Heart left ventricle (tissue), 16 donors: ENCODE measurements around the gene KSR2. TPM values are rescaled to one million over a fixed set of nuclear protein-coding genes. Genes with fewer than 3 reads are reported as not detected.
A peak's percentile ranks its signal among the peaks of the same experiment; 100 is the strongest.

Experiments
- ATAC-seq, 4 donors: fragments of 200-7000 bp; cut with Tn5 transposase; one replicate each; pipeline ENCODE4 v1.9.1; 2020 to 2022; ENCODE audit warnings: moderate library complexity in 4 of 4, mild to moderate bottlenecking in 3 of 4, moderate number of reproducible peaks in 1 of 4
- DNase-seq, 5 donors: peaks; one replicate each; pipeline ENCODE4 v3.0.0-alpha.2; 2020
- H3K27ac ChIP-seq, 12 donors: fragments of 200-600 bp; sonication (generic) in 4 of 12; one replicate each; pipeline versions ENCODE4 v1.5.0 to v1.8.0; 2016 to 2022; ENCODE audit warnings: mild to moderate bottlenecking in 2 of 12
- H3K27me3 ChIP-seq, 9 donors: fragments of 200-600 bp; sonication (generic) in 2 of 9; one replicate each; pipeline versions ENCODE4 v1.5.1 to v1.8.0; 2016 to 2022; ENCODE audit warnings: mild to moderate bottlenecking in 3 of 9
- H3K36me3 ChIP-seq, 9 donors: fragments of 200-600 bp; sonication (generic) in 2 of 9; one replicate each; pipeline versions ENCODE4 v1.5.0 to v1.8.0; 2018 to 2022; ENCODE audit warnings: mild to moderate bottlenecking in 2 of 9
- H3K4me1 ChIP-seq, 12 donors: fragments of 200-600 bp; sonication (generic) in 4 of 12; one replicate each; pipeline versions ENCODE4 v1.5.0 to v1.8.0; 2016 to 2022; ENCODE audit warnings: mild to moderate bottlenecking in 3 of 12
- H3K4me3 ChIP-seq, 12 donors: fragments of 200-600 bp; sonication (generic) in 4 of 12; one replicate each; pipeline versions ENCODE4 v1.5.0 to v1.8.0; 2017 to 2022; ENCODE audit warnings: mild to moderate bottlenecking in 9 of 12, moderate library complexity in 4 of 12
- H3K9me3 ChIP-seq, 12 donors: fragments of 200-600 bp; sonication (generic) in 4 of 12; one replicate each; pipeline versions ENCODE4 v1.5.0 to v1.8.0; 2016 to 2022; ENCODE audit warnings: mild to moderate bottlenecking in 1 of 12
- CTCF ChIP-seq, 12 donors: fragments of 200-600 bp; sonication (generic) in 4 of 12; IDR thresholded peaks; one replicate each; pipeline versions ENCODE4 v1.5.0 to v1.8.0; 2018 to 2022; ENCODE audit warnings: antibody characterized with exemption in 12 of 12, mild to moderate bottlenecking in 5 of 12
- POLR2A ChIP-seq, 2 donors: fragments of 450-650 bp; IDR thresholded peaks; one replicate each; pipeline ENCODE4 v1.6.1; 2017; ENCODE audit warnings: antibody characterized with exemption in 2 of 2, mild to moderate bottlenecking in 2 of 2, moderate library complexity in 2 of 2
- WGBS, 4 donors: extraction: QIAGEN DNeasy Blood & Tissue Kit in 2 of 4; methylation state at CpG; one replicate each; pipeline versions ENCODE4 v1.1.5 to v1.1.7; 2013 to 2018; 5-methylcytosine and 5-hydroxymethylcytosine counted together
- intact Hi-C, 10 donors: fragments of 100-400 bp; cut with DNase I; formaldehyde crosslinking; loops; one replicate each; pipeline versions ENCODE4 v1.11.1 to v1.14.2; 2022
- polyA plus RNA-seq, 2 donors: library from polyadenylated mRNA; stranded (reverse); fragments of 200-250 nt; gene quantifications; one replicate each; pipeline ENCODE4 v1.2.3, GENCODE V29; 2013
- total RNA-seq, 9 donors: library from RNA; depleted of rRNA in 2 of 9; stranded (reverse); fragments of >200 nt in 2 of 9; fragmentation: NEBNext Ultra II Directional in 3 of 9; extraction: Animal tissue kit (Norgen Biotek cat#: 25700) in 3 of 9; gene quantifications; one replicate each; pipeline versions ENCODE4 v1.1.0 to v1.2.4, GENCODE V29; 2016 to 2023
- donor health status: ischemic (EF 13 %, LVEDD 7.1; RV severe dilation, severe dysfunction).
- donor health status: healthy with polysubstance abuse.
- donor health status: DM: no; HTN: yes; CAD: no.
- donor health status: DM: no; HTN: no; CAD: no.
- donor health status: ischemic (EF 25% LVEDD 6.9; RV normal size, moderate dysfunction).
- donor health status: ischemic (EF 25% LVEDD 5.7; RV mildly dilated, moderate dysfunction).
- donor health status: healthy.
- donor health status: DM: yes; HTN: yes; CAD: no.
- donor health status: ischemic (EF 35%, LVEDD 5.7; RV mildly dilated, moderate dysfunction).
- donor health status: nonischemic (EF 11% LVEDD 7.7; RV severe dilation, severe dysfunction).
- donor health status: DM: yes; HTN: yes; CAD: no.
- donor health status: PGD.
- donor health status: ischemic (EF 29% LVEDD 5.4; RV normal size, mild dysfunction).
- donor health status: nonischemic (EF 23%, LVEDD 6.1; RV moderate dilation, normal function).

The KSR2 gene
- total and polyA plus RNA-seq, 11 donors, result under 0.01 to 0.02 (median 0.02) TPM; not detected in 8

GRCh38 chr12:117583092-117583491 lies 385.7 kb downstream of the KSR2 start:
- TF ChIP-seq POLR2A (IDR thresholded peaks at IDR 0.05), result no peak
- TF ChIP-seq CTCF (IDR thresholded peaks at IDR 0.05), result no peak
- Histone ChIP-seq H3K4me3 (no peak overlapping the region), H3K4me1 (peaks cover 0 to 10% (median 0%) of the 10 kb centered on the region in 12 donors), H3K36me3 (no peaks in the 10 kb centered on the region), H3K27me3 (peaks cover 0 to 48% (median 9%) of the 10 kb centered on the region in 9 donors), H3K9me3 (no peaks in the 10 kb centered on the region), H3K27ac (no peak overlapping the region)
- 80 to 85% (median 82%) methylated on average over 2 of the region's 2 CpGs for WGBS, 4 donors
- intact Hi-C loops, result loop anchor here in 7 of 10 donors (10.0 kb wide), 3 partner anchors 252 to 368 kb away; no protein-coding TSS in a partner anchor
- DNase-seq, result no peak
- no peak for ATAC-seq

- TF ChIP-seq POLR2A (IDR thresholded peaks at IDR 0.05), result no peak
- no peak for TF ChIP-seq CTCF (IDR thresholded peaks at IDR 0.05)
- intact Hi-C loops, result loop anchor here in 7 of 10 donors (10.0 kb wide), 3 partner anchors 253 to 367 kb away; no protein-coding TSS in a partner anchor
- no peak for DNase-seq
- H3K27ac ChIP-seq, result no peak overlapping the region
- no peak for ATAC-seq
- no peaks in the 10 kb centered on the region for H3K9me3 ChIP-seq
- peaks cover 0 to 10% (median 0%) of the 10 kb centered on the region in 12 donors for H3K4me1 ChIP-seq
- 59 to 68% (median 63%) methylated on average over 10 of the region's 10 CpGs for WGBS, 4 donors
- no peaks in the 10 kb centered on the region for H3K36me3 ChIP-seq
- H3K27me3 ChIP-seq, result peaks cover 0 to 40% (median 9%) of the 10 kb centered on the region in 9 donors
- no peak overlapping the region for H3K4me3 ChIP-seq
These were observed 386.5 kb downstream of the KSR2 start for GRCh38 chr12:117582135-117582784.

- no peak overlapping the region for H3K27ac ChIP-seq
- H3K4me3 ChIP-seq, result peak overlapping the region in 1 of 12 donors; percentile 12
- H3K36me3 ChIP-seq, result no peaks in the 10 kb centered on the region
- H3K4me1 ChIP-seq, result peaks cover 0 to 10% (median 0%) of the 10 kb centered on the region in 12 donors
- no peaks in the 10 kb centered on the region for H3K9me3 ChIP-seq
- intact Hi-C loops, result loop anchor here in 7 of 10 donors (10.0 kb wide), 3 partner anchors 254 to 366 kb away; no protein-coding TSS in a partner anchor
- 13 to 22% (median 17%) methylated on average over 8 of the region's 8 CpGs for WGBS, 4 donors
- DNase-seq (peak; percentile 27 to 72 (median 39)), ATAC-seq (peak; percentile 29 to 78 (median 63))
- peaks cover 0 to 31% (median 9%) of the 10 kb centered on the region in 9 donors for H3K27me3 ChIP-seq
- no peak for TF ChIP-seq POLR2A (IDR thresholded peaks at IDR 0.05)
- no peak for TF ChIP-seq CTCF (IDR thresholded peaks at IDR 0.05)
These were observed 388.1 kb downstream of the KSR2 start for GRCh38 chr12:117580718-117581062.

- H3K27ac ChIP-seq, result peak overlapping the region in 1 of 12 donors; percentile 5
- WGBS, 4 donors, result 31 to 46% (median 40%) methylated on average over 8 of the region's 8 CpGs
- H3K4me1 ChIP-seq, result peaks cover 0 to 10% (median 0%) of the 10 kb centered on the region in 12 donors
- no peaks in the 10 kb centered on the region for H3K36me3 ChIP-seq
- intact Hi-C loops, result loop anchor here in 7 of 10 donors (10.0 kb wide), 3 partner anchors 255 to 365 kb away; no protein-coding TSS in a partner anchor
- DNase-seq, result no peak
- H3K27me3 ChIP-seq, result peaks cover 0 to 31% (median 8%) of the 10 kb centered on the region in 9 donors
- TF ChIP-seq POLR2A (IDR thresholded peaks at IDR 0.05) (no peak), CTCF (IDR thresholded peaks at IDR 0.05) (no peak)
- no peaks in the 10 kb centered on the region for H3K9me3 ChIP-seq
- peak in 1 of 4 donors; percentile 14 for ATAC-seq
- peak overlapping the region in 1 of 12 donors; percentile 12 for H3K4me3 ChIP-seq
These were observed 388.6 kb downstream of the KSR2 start for GRCh38 chr12:117580015-117580717.
